Activated CD4-positive, alpha-beta T cell treated with anti-CD3 and anti-CD28 coated beads for 36 hours (primary cell): Measurements from ENCODE around the gene EGF. TPM values are rescaled to one million over a fixed set of nuclear protein-coding genes. Genes with fewer than 3 reads are reported as not detected.

Experiments
- ATAC-seq: fragments of 200-7000 bp; cut with Tn5 transposase; one replicate; pipeline ENCODE4 v1.10.0; 2021; ENCODE audit warnings: mild to moderate bottlenecking, moderate library complexity
- CTCF ChIA-PET: fragments of 350-600 bp; sonication (Branson Sonifier 250); formaldehyde crosslinking; loops from one replicate; lab custom pipeline; 2021; ENCODE audit warnings: antibody characterized with exemption; lab: Charles Lee
- POLR2A ChIA-PET: fragments of 350-600 bp; sonication (Branson Sonifier 250); formaldehyde crosslinking; loops from one replicate; lab custom pipeline; 2021; ENCODE audit warnings: antibody characterized with exemption, inconsistent platforms; lab: Charles Lee
- DNase-seq: peaks from one replicate; pipeline ENCODE4 v3.0.0-alpha.2; 2020
- H3K27ac Mint-ChIP-seq: one replicate; pipeline ENCODE4 v1.8.0; 2021; ENCODE audit warnings: mixed read lengths
- H3K27me3 Mint-ChIP-seq: one replicate; pipeline ENCODE4 v1.8.0; 2021; ENCODE audit warnings: mixed read lengths
- H3K36me3 Mint-ChIP-seq: one replicate; pipeline ENCODE4 v1.8.0; 2021; ENCODE audit warnings: low read depth, mixed read lengths
- H3K4me1 Mint-ChIP-seq: one replicate; pipeline ENCODE4 v1.8.0; 2021; ENCODE audit warnings: mixed read lengths
- H3K4me3 Mint-ChIP-seq: one replicate; pipeline ENCODE4 v1.8.0; 2021; ENCODE audit warnings: mild to moderate bottlenecking, moderate library complexity, mixed read lengths
- H3K9me3 Mint-ChIP-seq: one replicate; pipeline ENCODE4 v1.8.0; 2021; ENCODE audit warnings: low read depth, mixed read lengths
- intact Hi-C, 2 experiments: fragments of 100-400 bp; cut with DNase I in 1 of 2; cut with micrococcal nuclease in 1 of 2; formaldehyde crosslinking; loops; one replicate each; pipeline versions ENCODE4 v1.14.2 to v1.15.1; 2022 to 2024; cut with DNase I, micrococcal nuclease
- total RNA-seq, 2 experiments: library from RNA; stranded (reverse); gene quantifications; one replicate each; pipeline ENCODE4 v1.2.3, GENCODE V29; 2021

EGF gene
- total RNA-seq, 2 experiments from 2014 or later: 0.34 TPM; not detected in 1

GRCh38 chr4:109878355-109878754 lies 34.3 kb upstream of the EGF start:
- DNase-seq (no peak), ATAC-seq (no peak)
- Mint-ChIP-seq H3K27ac (no peak overlapping the region), H3K9me3 (no peaks in the 10 kb centered on the region), H3K4me1 (no peaks in the 10 kb centered on the region), H3K27me3 (peaks cover 4% of the 10 kb centered on the region), H3K36me3 (no peaks in the 10 kb centered on the region), H3K4me3 (no peak overlapping the region)
- intact Hi-C loops: no loop called here
- CTCF ChIA-PET: interaction anchor here (1.1 kb wide), 1 partner anchor 11 kb away, joined by 4 read pairs; no protein-coding TSS in a partner anchor
- POLR2A ChIA-PET: no interaction called here

GRCh38 chr4:109879081-109879480 lies 33.6 kb upstream of the EGF start:
- DNase-seq (no peak), ATAC-seq (no peak)
- Mint-ChIP-seq H3K27ac (no peak overlapping the region), H3K4me1 (no peaks in the 10 kb centered on the region), H3K9me3 (no peaks in the 10 kb centered on the region), H3K27me3 (peaks cover 4% of the 10 kb centered on the region), H3K4me3 (no peak overlapping the region), H3K36me3 (no peaks in the 10 kb centered on the region)
- ChIA-PET CTCF (interaction anchor here (1.0 kb wide), 1 partner anchor 99 kb away, joined by 3 read pairs; no protein-coding TSS in a partner anchor), POLR2A (no interaction called here)
- intact Hi-C loops: no loop called here

GRCh38 chr4:109879636-109880314 lies 32.9 kb upstream of the EGF start:
- Mint-ChIP-seq H3K36me3 (no peaks in the 10 kb centered on the region), H3K27ac (no peak overlapping the region), H3K9me3 (no peaks in the 10 kb centered on the region), H3K4me3 (no peak overlapping the region), H3K27me3 (peaks cover 4% of the 10 kb centered on the region), H3K4me1 (no peaks in the 10 kb centered on the region)
- DNase-seq: no peak
- ATAC-seq: no peak
- POLR2A ChIA-PET: no interaction called here
- CTCF ChIA-PET: interaction anchor here (1.0 kb wide), 1 partner anchor 98 kb away, joined by 3 read pairs; no protein-coding TSS in a partner anchor
- intact Hi-C loops: loop anchor here in 1 of 2 experiments (5.0 kb wide), 1 partner anchor 98 kb away; no protein-coding TSS in a partner anchor

GRCh38 chr4:109886303-109886702 lies 26.4 kb upstream of the EGF start:
- intact Hi-C loops: no loop called here
- Mint-ChIP-seq H3K9me3 (no peaks in the 10 kb centered on the region), H3K27me3 (no peaks in the 10 kb centered on the region), H3K36me3 (no peaks in the 10 kb centered on the region), H3K27ac (no peak overlapping the region), H3K4me1 (no peaks in the 10 kb centered on the region), H3K4me3 (no peak overlapping the region)
- no peak for ATAC-seq
- CTCF ChIA-PET: no interaction called here
- DNase-seq: no peak
- POLR2A ChIA-PET: no interaction called here

- ATAC-seq (no peak), DNase-seq (no peak)
- H3K36me3 Mint-ChIP-seq: no peaks in the 10 kb centered on the region
- no peaks in the 10 kb centered on the region for H3K4me1 Mint-ChIP-seq
- ChIA-PET CTCF (interaction anchor here (0.9 kb wide), 1 partner anchor 15 kb away, joined by 3 read pairs; no protein-coding TSS in a partner anchor), POLR2A (interaction anchor here (0.6 kb wide), 1 partner anchor 297 kb away, joined by 3 read pairs; no protein-coding TSS in a partner anchor)
- intact Hi-C loops: no loop called here
- H3K9me3 Mint-ChIP-seq: no peaks in the 10 kb centered on the region
- H3K27me3 Mint-ChIP-seq: no peaks in the 10 kb centered on the region
- no peak overlapping the region for H3K4me3 Mint-ChIP-seq
- H3K27ac Mint-ChIP-seq: no peak overlapping the region
These were observed 25.6 kb upstream of the EGF start for GRCh38 chr4:109887071-109887470.

- Mint-ChIP-seq H3K9me3 (no peaks in the 10 kb centered on the region), H3K4me3 (no peak overlapping the region), H3K27ac (no peak overlapping the region), H3K36me3 (no peaks in the 10 kb centered on the region), H3K27me3 (no peaks in the 10 kb centered on the region), H3K4me1 (no peaks in the 10 kb centered on the region)
- POLR2A ChIA-PET: no interaction called here
- intact Hi-C loops: no loop called here
- no peak for DNase-seq
- CTCF ChIA-PET: no interaction called here
- no peak for ATAC-seq
These were observed 22.6 kb upstream of the EGF start for GRCh38 chr4:109890076-109890475.

- ATAC-seq (no peak), DNase-seq (no peak)
- H3K36me3 Mint-ChIP-seq: no peaks in the 10 kb centered on the region
- H3K4me1 Mint-ChIP-seq: no peaks in the 10 kb centered on the region
- intact Hi-C loops: no loop called here
- peaks cover 22% of the 10 kb centered on the region for H3K27me3 Mint-ChIP-seq
- H3K4me3 Mint-ChIP-seq: no peak overlapping the region
- ChIA-PET CTCF (interaction anchor here (1.0 kb wide), 1 partner anchor 15 kb away, joined by 3 read pairs; no protein-coding TSS in a partner anchor), POLR2A (no interaction called here)
- no peaks in the 10 kb centered on the region for H3K9me3 Mint-ChIP-seq
- no peak overlapping the region for H3K27ac Mint-ChIP-seq
These were observed 10.0 kb upstream of the EGF start for GRCh38 chr4:109902559-109903251.

- H3K4me1 Mint-ChIP-seq: peaks cover 2% of the 10 kb centered on the region
- H3K4me3 Mint-ChIP-seq: no peak overlapping the region
- ATAC-seq (no peak), DNase-seq (no peak)
- intact Hi-C loops: no loop called here
- ChIA-PET CTCF (no interaction called here), POLR2A (no interaction called here)
- no peak overlapping the region for H3K27ac Mint-ChIP-seq
- no peaks in the 10 kb centered on the region for H3K36me3 Mint-ChIP-seq
- no peaks in the 10 kb centered on the region for H3K9me3 Mint-ChIP-seq
- peaks cover 33% of the 10 kb centered on the region for H3K27me3 Mint-ChIP-seq
These were observed 4.0 kb upstream of the EGF start for GRCh38 chr4:109908731-109909130.

GRCh38 chr4:109910256-109910655 lies 2.4 kb upstream of the EGF start:
- no peak overlapping the region for H3K4me3 Mint-ChIP-seq
- H3K36me3 Mint-ChIP-seq: no peaks in the 10 kb centered on the region
- peaks cover 36% of the 10 kb centered on the region for H3K27me3 Mint-ChIP-seq
- H3K27ac Mint-ChIP-seq: no peak overlapping the region
- no peaks in the 10 kb centered on the region for H3K9me3 Mint-ChIP-seq
- DNase-seq: no peak
- no peak for ATAC-seq
- H3K4me1 Mint-ChIP-seq: peaks cover 2% of the 10 kb centered on the region
- intact Hi-C loops: no loop called here
- ChIA-PET CTCF (interaction anchor here (1.3 to 1.5 kb wide), 2 partner anchors 9 to 68 kb away, joined by 4 read pairs; no protein-coding TSS in a partner anchor), POLR2A (no interaction called here)

- Mint-ChIP-seq H3K9me3 (no peaks in the 10 kb centered on the region), H3K27ac (no peak overlapping the region), H3K4me1 (peaks cover 2% of the 10 kb centered on the region), H3K36me3 (no peaks in the 10 kb centered on the region), H3K27me3 (peaks cover 27% of the 10 kb centered on the region), H3K4me3 (no peak overlapping the region)
- intact Hi-C loops: no loop called here
- ATAC-seq (no peak), DNase-seq (no peak)
- ChIA-PET CTCF (interaction anchor here (0.6 kb wide), 1 partner anchor 233 kb away, joined by 4 read pairs; no protein-coding TSS in a partner anchor), POLR2A (no interaction called here)
These were observed 1.0 kb downstream of the EGF start for GRCh38 chr4:109913596-109914241.

GRCh38 chr4:109914322-109914721 lies 1.6 kb downstream of the EGF start:
- H3K36me3 Mint-ChIP-seq: no peaks in the 10 kb centered on the region
- H3K27me3 Mint-ChIP-seq: peaks cover 28% of the 10 kb centered on the region
- ChIA-PET POLR2A (no interaction called here), CTCF (no interaction called here)
- H3K27ac Mint-ChIP-seq: no peak overlapping the region
- H3K4me3 Mint-ChIP-seq: no peak overlapping the region
- no peak for DNase-seq
- intact Hi-C loops: no loop called here
- no peaks in the 10 kb centered on the region for H3K9me3 Mint-ChIP-seq
- ATAC-seq: no peak
- H3K4me1 Mint-ChIP-seq: peaks cover 2% of the 10 kb centered on the region
